HepG2 (cell line): Measurements from ENCODE around the gene TGM2. TPM values are rescaled to one million over a fixed set of nuclear protein-coding genes. Genes with fewer than 3 reads are reported as not detected.
A peak's percentile ranks its signal among the peaks of the same experiment; 100 is the strongest.

ENCODE experiments used
- FOXJ3 ChIP-seq: sonication (generic); formaldehyde crosslinking; IDR thresholded peaks from 2 replicates; pipeline ENCODE4 v1.4.0; 2020; ENCODE audit warnings: missing genetic modification reagents, mild to moderate bottlenecking, borderline replicate concordance
- GLMP ChIP-seq: sonication (generic); formaldehyde crosslinking; IDR thresholded peaks from 2 replicates; pipeline ENCODE4 v1.9.0; 2021; ENCODE audit warnings: missing genetic modification reagents, mild to moderate bottlenecking, borderline replicate concordance
- HOXD1 ChIP-seq: sonication (generic); formaldehyde crosslinking; IDR thresholded peaks from 2 replicates; pipeline ENCODE4 v1.5.0; 2020; ENCODE audit warnings: missing genetic modification reagents
- NFKBIZ ChIP-seq: IDR thresholded peaks from 2 replicates; pipeline ENCODE4 v1.6.1; 2018; ENCODE audit warnings: missing genetic modification reagents, missing compliant biosample characterization
- NR2F1 ChIP-seq, 2 experiments: fragments of 450-650 bp in 1 of 2; formaldehyde crosslinking in 1 of 2; IDR thresholded peaks; 2 replicates each; pipeline versions ENCODE4 v1.5.0 to v1.6.1; 2016 to 2020; ENCODE audit warnings: mild to moderate bottlenecking in 1 of 2, missing compliant biosample characterization in 1 of 2, missing genetic modification reagents in 1 of 2, moderate library complexity in 1 of 2
- PHF20 ChIP-seq: sonication (generic); formaldehyde crosslinking; IDR thresholded peaks from 2 replicates; pipeline ENCODE4 v1.5.0; 2020; ENCODE audit warnings: mild to moderate bottlenecking, missing genetic modification reagents
- RARA ChIP-seq: IDR thresholded peaks from 2 replicates; pipeline ENCODE4 v1.6.1; 2016; ENCODE audit warnings: missing genetic modification reagents, missing compliant biosample characterization
- RBFOX2 ChIP-seq: fragments of 200-400 bp; formaldehyde crosslinking; IDR thresholded peaks from 2 replicates; pipeline ENCODE4 v1.6.1; 2017; ENCODE audit warnings: low read depth, mild to moderate bottlenecking, low read length
- RERE ChIP-seq: IDR thresholded peaks from 2 replicates; pipeline ENCODE4 v1.6.1; 2016; ENCODE audit warnings: low read depth, missing genetic modification reagents, missing compliant biosample characterization
- TAF15 ChIP-seq: fragments of 200-400 bp; formaldehyde crosslinking; IDR thresholded peaks from one replicate; pipeline ENCODE4 v1.6.1; 2018; ENCODE audit warnings: mild to moderate bottlenecking, low read depth, low read length; ENCODE audit not compliant: poor library complexity, severe bottlenecking
- TOE1 ChIP-seq: sonication (generic); formaldehyde crosslinking; IDR thresholded peaks from 2 replicates; pipeline ENCODE4 v1.4.0; 2020; ENCODE audit warnings: mild to moderate bottlenecking, missing genetic modification reagents
- YEATS4 ChIP-seq: sonication (generic); formaldehyde crosslinking; IDR thresholded peaks from 2 replicates; pipeline ENCODE4 v1.4.0; 2020; ENCODE audit warnings: missing genetic modification reagents, borderline replicate concordance
- ZBTB3 ChIP-seq: sonication (generic); formaldehyde crosslinking; IDR thresholded peaks from 2 replicates; pipeline ENCODE4 v1.4.0; 2020; ENCODE audit warnings: low read depth, mild to moderate bottlenecking, moderate library complexity, missing genetic modification reagents, borderline replicate concordance
- ZMYM4 ChIP-seq: sonication (generic); formaldehyde crosslinking; IDR thresholded peaks from 2 replicates; pipeline ENCODE4 v1.8.1; 2023; ENCODE audit warnings: mild to moderate bottlenecking, missing genetic modification reagents
- ZNF292 ChIP-seq: sonication (generic); formaldehyde crosslinking; IDR thresholded peaks from 2 replicates; pipeline ENCODE4 v1.8.1; 2022; ENCODE audit warnings: mild to moderate bottlenecking, low read depth, missing genetic modification reagents, borderline replicate concordance
- ZNF670 ChIP-seq: sonication (generic); formaldehyde crosslinking; IDR thresholded peaks from 2 replicates; pipeline ENCODE4 v1.8.0; 2022; ENCODE audit warnings: mild to moderate bottlenecking, missing genetic modification reagents, borderline replicate concordance
- ZNF7 ChIP-seq: IDR thresholded peaks from 2 replicates; pipeline ENCODE4 v1.6.1; 2016; ENCODE audit warnings: missing biosample characterization, missing genetic modification reagents
- ZNF749 ChIP-seq: sonication (generic); formaldehyde crosslinking; IDR thresholded peaks from 2 replicates; pipeline ENCODE4 v1.8.0; 2022; ENCODE audit warnings: mild to moderate bottlenecking, missing genetic modification reagents, moderate library complexity, borderline replicate concordance
- polyA plus RNA-seq, 8 experiments: library from polyadenylated mRNA; depleted of rRNA in 3 of 8; stranded (reverse) in 7 of 8; unstranded in 1 of 8; fragments of >200 nt; fragmentation: Illumina TruSeq in 4 of 8; extraction: Trizol in 4 of 8; gene quantifications; 2 replicates each; pipeline versions ENCODE4 v1.2.1 to v1.2.3, GENCODE V29; 2011 to 2016; ENCODE audit warnings: low read depth in 4 of 8, missing spikeins in 1 of 8, mixed read lengths in 1 of 8; ENCODE audit not compliant: insufficient read depth in 1 of 8
- total RNA-seq, 5 experiments: library from RNA; depleted of rRNA; stranded (reverse); fragments of >200 nt; fragmentation: Illumina TruSeq; extraction: Trizol; gene quantifications; 2 replicates each; pipeline ENCODE4 v1.2.3, GENCODE V29; 2016; ENCODE audit warnings: low read depth in 1 of 5
- TF ChIP-seq, protein P1 (sequence below): sonication (generic); formaldehyde crosslinking; IDR thresholded peaks from 2 replicates; pipeline ENCODE4 v1.5.0; 2020; ENCODE audit warnings: missing genetic modification reagents, mild to moderate bottlenecking, borderline replicate concordance
- TF ChIP-seq, protein P2 (sequence below): sonication (generic); formaldehyde crosslinking; IDR thresholded peaks from 2 replicates; pipeline ENCODE4 v1.4.0; 2020; ENCODE audit warnings: mild to moderate bottlenecking, missing genetic modification reagents

TGM2 gene
- total and polyA plus RNA-seq, 2 of the 13 experiments (the other 11 are each of a cell fraction or from before 2014, with no cell fraction given): 4.2 to 46.4 TPM

GRCh38 chr20:38173237-38174156 lies 8.4 kb upstream of the TGM2 start (continued):
- TF ChIP-seq YEATS4 (CRISPR knock-in tag) (no peak), NFKBIZ (CRISPR knock-in tag) (no peak), ZBTB3 (CRISPR knock-in tag) (no peak), PHF20 (no peak), GLMP (no peak), ZNF7 (CRISPR knock-in tag) (no peak), TOE1 (CRISPR knock-in tag) (no peak), NR2F1 (CRISPR knock-in tag; IDR thresholded peaks at IDR 0.05) (no peak), RARA (CRISPR knock-in tag) (no peak), TAF15 (no peak), ZNF292 (CRISPR knock-in tag) (no peak), ZNF749 (CRISPR knock-in tag) (no peak), FOXJ3 (no peak), ZNF670 (CRISPR knock-in tag) (no peak), HOXD1 (CRISPR knock-in tag) (no peak), ZMYM4 (no peak), RERE (CRISPR knock-in tag) (no peak), RBFOX2 (no peak)
- TF ChIP-seq, protein P1, sequence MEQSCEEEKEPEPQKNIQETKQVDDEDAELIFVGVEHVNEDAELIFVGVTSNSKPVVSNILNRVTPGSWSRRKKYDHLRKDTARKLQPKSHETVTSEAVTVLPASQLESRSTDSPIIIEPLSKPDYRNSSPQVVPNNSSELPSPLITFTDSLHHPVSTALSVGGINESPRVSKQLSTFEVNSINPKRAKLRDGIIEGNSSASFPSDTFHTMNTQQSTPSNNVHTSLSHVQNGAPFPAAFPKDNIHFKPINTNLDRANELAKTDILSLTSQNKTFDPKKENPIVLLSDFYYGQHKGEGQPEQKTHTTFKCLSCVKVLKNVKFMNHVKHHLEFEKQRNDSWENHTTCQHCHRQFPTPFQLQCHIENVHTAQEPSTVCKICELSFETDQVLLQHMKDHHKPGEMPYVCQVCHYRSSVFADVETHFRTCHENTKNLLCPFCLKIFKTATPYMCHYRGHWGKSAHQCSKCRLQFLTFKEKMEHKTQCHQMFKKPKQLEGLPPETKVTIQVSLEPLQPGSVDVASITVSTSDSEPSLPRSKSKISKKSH (CRISPR knock-in tag): 0 out of 2 replicates have a peak, but pooled peaks have one; percentile 34
- TF ChIP-seq, protein P2, sequence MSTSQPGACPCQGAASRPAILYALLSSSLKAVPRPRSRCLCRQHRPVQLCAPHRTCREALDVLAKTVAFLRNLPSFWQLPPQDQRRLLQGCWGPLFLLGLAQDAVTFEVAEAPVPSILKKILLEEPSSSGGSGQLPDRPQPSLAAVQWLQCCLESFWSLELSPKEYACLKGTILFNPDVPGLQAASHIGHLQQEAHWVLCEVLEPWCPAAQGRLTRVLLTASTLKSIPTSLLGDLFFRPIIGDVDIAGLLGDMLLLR (CRISPR knock-in tag): no peak
